ENCODE data around the gene TTYH2. TPM values are rescaled to one million over a fixed set of nuclear protein-coding genes. Genes with fewer than 3 reads are reported as not detected.

TTYH2 gene
- polyA plus RNA-seq, 1 of the 3 experiments (the other 2 are of a cell fraction): 16.1 TPM

DNA sequence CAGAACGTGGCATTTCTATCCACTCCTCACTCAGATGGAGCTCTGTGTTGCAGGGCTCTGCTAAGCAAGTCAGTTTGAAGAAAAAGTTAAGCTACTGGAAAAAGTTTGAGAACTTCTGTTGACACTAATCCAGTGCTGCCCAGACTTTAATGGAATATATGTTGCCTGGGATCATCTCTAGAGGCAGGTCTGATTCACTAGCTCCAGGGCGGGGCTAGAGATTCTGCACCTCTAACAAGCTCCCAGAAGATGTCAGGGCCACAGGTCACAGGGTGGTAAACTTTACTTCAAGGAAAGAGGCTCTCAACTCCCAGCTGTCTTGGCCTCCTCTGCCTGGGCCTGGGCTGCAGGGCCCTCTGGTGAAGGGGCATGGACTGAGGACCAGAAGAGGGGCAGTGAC is 6.8 kb downstream of the TTYH2 start:
- H3K36me3 ChIP-seq (replicated peaks in 1 of 2; ENCODE audit: control insufficient read depth in 1 of 2, insufficient read depth in 2 of 2, low read length in 1 of 2): no peaks in the 10 kb centered on the region
- H2AFZ ChIP-seq (ENCODE audit: low read depth): no peak overlapping the region
- no peak overlapping the region for H3K4me3 ChIP-seq (ENCODE audit: low read depth in 2 of 2, low read length in 1 of 2)
- no peaks in the 10 kb centered on the region for H3K9me2 ChIP-seq
- H3K9ac ChIP-seq: no peak overlapping the region
- ChIA-PET POLR2A (no interaction called here), CTCF (interaction anchor here (0.6 to 1.8 kb wide), 8 partner anchors 9 to 141 kb away, joined by 3 to 9 read pairs (median 3); no protein-coding TSS in a partner anchor)
- no peak overlapping the region for H3K4me2 ChIP-seq
- 66% methylated on average over 2 of the region's 2 CpGs for WGBS (ENCODE audit: low lambda C conversion rate)
- no peak overlapping the region for H3K27ac ChIP-seq (ENCODE audit: low read depth in 2 of 2, low read length in 1 of 2)
- H3K79me2 ChIP-seq (ENCODE audit: insufficient read depth): no peaks in the 10 kb centered on the region
- TF ChIP-seq JUND (IDR thresholded peaks at IDR 0.05) (no peak), EP300 (IDR thresholded peaks at IDR 0.05; ENCODE audit: borderline replicate concordance in 1 of 2, low read depth in 1 of 2, low read length in 1 of 2) (no peak), RAD21 (IDR thresholded peaks at IDR 0.05; ENCODE audit: low read length) (no peak), RFX5 (IDR thresholded peaks at IDR 0.05; ENCODE audit: low read length) (no peak), MEF2A (IDR thresholded peaks at IDR 0.05; ENCODE audit: borderline replicate concordance, low read depth) (no peak), EZH2phosphoT487 (IDR thresholded peaks at IDR 0.05; ENCODE audit: borderline replicate concordance, low read depth) (no peak)
- H4K20me1 ChIP-seq (ENCODE audit: insufficient read depth): no peaks in the 10 kb centered on the region
- H3F3A ChIP-seq (replicated peaks; ENCODE audit: insufficient read depth): no peaks in the 10 kb centered on the region
- H3K4me1 ChIP-seq (ENCODE audit: control insufficient read depth in 1 of 2, insufficient read depth in 2 of 2, low read depth in 1 of 2, low read length in 1 of 2): peaks cover 0 to 26% of the 10 kb centered on the region in 2 experiments; a peak in 1 of 4 replicates
- no peak for DNase-seq
- no peaks in the 10 kb centered on the region for H3K27me3 ChIP-seq (ENCODE audit: insufficient read depth)
- no peaks in the 10 kb centered on the region for H3K9me3 ChIP-seq

DNA sequence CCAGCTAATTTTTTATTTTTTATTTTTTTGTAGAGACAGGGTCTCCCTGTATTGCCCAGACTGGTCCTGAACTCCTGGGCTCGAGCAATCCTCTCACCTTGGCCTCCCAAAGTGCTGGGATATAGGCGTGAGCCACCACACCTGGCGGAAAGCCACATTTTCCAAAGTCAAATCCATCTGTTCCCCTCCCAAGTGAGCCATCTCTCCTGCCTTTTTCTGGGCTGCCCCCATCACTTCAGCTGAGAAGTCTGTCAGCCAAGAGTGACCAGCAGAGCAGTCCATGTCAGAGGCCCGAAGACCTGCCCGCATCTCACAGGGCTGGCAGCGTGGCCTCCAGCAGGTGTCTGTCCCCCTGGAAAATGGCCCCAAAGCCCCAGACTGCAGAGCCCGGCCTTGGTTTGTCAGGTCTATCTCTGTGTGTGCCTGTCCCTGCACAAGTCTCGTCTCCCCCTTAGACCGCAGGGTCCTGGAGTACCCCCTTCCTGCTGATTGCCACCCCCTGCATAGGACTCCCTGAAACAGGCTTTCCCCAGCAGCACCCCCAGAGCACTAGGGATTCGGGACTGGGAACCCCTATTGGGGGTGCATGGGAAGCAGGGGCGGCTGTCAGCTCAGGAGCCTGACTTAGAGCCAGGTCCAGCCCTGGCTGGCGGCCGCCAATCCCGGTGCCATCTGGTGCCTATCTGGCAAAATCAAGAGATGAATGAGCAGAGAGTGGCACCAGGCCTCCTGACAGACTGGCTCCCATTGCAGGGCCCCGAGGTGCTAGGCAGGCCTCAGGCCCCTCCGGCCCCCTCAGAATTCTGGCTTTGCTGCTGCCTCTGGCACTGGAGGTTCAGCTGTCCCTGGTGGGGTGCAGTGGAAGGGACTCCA is 7.8 kb downstream of the TTYH2 start:
- Histone ChIP-seq H3K27me3 (ENCODE audit: insufficient read depth) (no peaks in the 10 kb centered on the region), H3K9ac (no peak overlapping the region), H3K27ac (ENCODE audit: low read depth in 2 of 2, low read length in 1 of 2) (no peak overlapping the region), H2AFZ (ENCODE audit: low read depth) (no peak overlapping the region), H3K4me3 (ENCODE audit: low read depth in 2 of 2, low read length in 1 of 2) (no peak overlapping the region), H3K9me2 (no peaks in the 10 kb centered on the region), H3K79me2 (ENCODE audit: insufficient read depth) (no peaks in the 10 kb centered on the region), H3K36me3 (replicated peaks in 1 of 2; ENCODE audit: control insufficient read depth in 1 of 2, insufficient read depth in 2 of 2, low read length in 1 of 2) (no peaks in the 10 kb centered on the region), H4K20me1 (ENCODE audit: insufficient read depth) (no peaks in the 10 kb centered on the region), H3F3A (replicated peaks; ENCODE audit: insufficient read depth) (no peaks in the 10 kb centered on the region), H3K4me2 (no peak overlapping the region), H3K4me1 (ENCODE audit: control insufficient read depth in 1 of 2, insufficient read depth in 2 of 2, low read depth in 1 of 2, low read length in 1 of 2) (peaks cover 0 to 25% of the 10 kb centered on the region in 2 experiments; a peak in 1 of 4 replicates), H3K9me3 (no peaks in the 10 kb centered on the region)
- DNase-seq: no peak
- 84% methylated on average over 14 of the region's 16 CpGs for WGBS (ENCODE audit: low lambda C conversion rate)
- CTCF ChIA-PET: interaction anchor here (0.6 to 1.8 kb wide), 7 partner anchors 8 to 140 kb away, joined by 3 to 9 read pairs (median 4); partner anchors contain the start of genes BTBD17 and TTYH2
- POLR2A ChIA-PET: no interaction called here
- TF ChIP-seq GABPA (IDR thresholded peaks at IDR 0.05; ENCODE audit: low read depth) (no peak), FOXJ3 (CRISPR knock-in tag; IDR thresholded peaks at IDR 0.05) (no peak), RXRA (IDR thresholded peaks at IDR 0.05; ENCODE audit: borderline replicate concordance, low read depth) (no peak)
- TF ChIP-seq, protein P1, sequence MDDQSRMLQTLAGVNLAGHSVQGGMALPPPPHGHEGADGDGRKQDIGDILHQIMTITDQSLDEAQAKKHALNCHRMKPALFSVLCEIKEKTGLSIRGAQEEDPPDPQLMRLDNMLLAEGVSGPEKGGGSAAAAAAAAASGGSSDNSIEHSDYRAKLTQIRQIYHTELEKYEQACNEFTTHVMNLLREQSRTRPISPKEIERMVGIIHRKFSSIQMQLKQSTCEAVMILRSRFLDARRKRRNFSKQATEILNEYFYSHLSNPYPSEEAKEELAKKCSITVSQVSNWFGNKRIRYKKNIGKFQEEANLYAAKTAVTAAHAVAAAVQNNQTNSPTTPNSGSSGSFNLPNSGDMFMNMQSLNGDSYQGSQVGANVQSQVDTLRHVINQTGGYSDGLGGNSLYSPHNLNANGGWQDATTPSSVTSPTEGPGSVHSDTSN (IDR thresholded peaks at IDR 0.05): no peak
- TF ChIP-seq, protein P2, sequence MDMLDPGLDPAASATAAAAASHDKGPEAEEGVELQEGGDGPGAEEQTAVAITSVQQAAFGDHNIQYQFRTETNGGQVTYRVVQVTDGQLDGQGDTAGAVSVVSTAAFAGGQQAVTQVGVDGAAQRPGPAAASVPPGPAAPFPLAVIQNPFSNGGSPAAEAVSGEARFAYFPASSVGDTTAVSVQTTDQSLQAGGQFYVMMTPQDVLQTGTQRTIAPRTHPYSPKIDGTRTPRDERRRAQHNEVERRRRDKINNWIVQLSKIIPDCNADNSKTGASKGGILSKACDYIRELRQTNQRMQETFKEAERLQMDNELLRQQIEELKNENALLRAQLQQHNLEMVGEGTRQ (IDR thresholded peaks at IDR 0.05; ENCODE audit: borderline replicate concordance, low read depth, low read length): no peak

Data from SK-N-SH (cell line).